Esophagus squamous epithelium (tissue), 5 donors: ENCODE data around the gene GPATCH11. TPM values are rescaled to one million over a fixed set of nuclear protein-coding genes. Genes with fewer than 3 reads are reported as not detected.

ENCODE experiments used
- DNase-seq: peaks from one replicate; lab custom pipeline; 2025; lab: John Stamatoyannopoulos, UW
- H3K27ac ChIP-seq, 4 donors: fragments of 200-600 bp; sonication (generic); one replicate each; pipeline ENCODE4 v1.5.1; 2016 to 2019; ENCODE audit warnings: mild to moderate bottlenecking in 1 of 4
- H3K27me3 ChIP-seq, 4 donors: fragments of 200-600 bp; sonication (generic); 1 replicate in 3 of 4; 2 replicates in 1 of 4; pipeline versions ENCODE4 v1.5.1 to v1.6.0; 2017 to 2021; ENCODE audit warnings: antibody characterized with exemption in 1 of 4
- H3K36me3 ChIP-seq, 3 donors: fragments of 200-600 bp; sonication (generic); one replicate each; pipeline ENCODE4 v1.5.1; 2016 to 2019
- H3K4me1 ChIP-seq, 3 donors: fragments of 200-600 bp; sonication (generic); one replicate each; pipeline ENCODE4 v1.5.1; 2017 to 2019
- H3K4me3 ChIP-seq, 4 donors: fragments of 200-600 bp; sonication (generic); 1 replicate in 3 of 4; 2 replicates in 1 of 4; pipeline ENCODE4 v1.5.1; 2016 to 2019; ENCODE audit warnings: mild to moderate bottlenecking in 2 of 4, moderate library complexity in 1 of 4
- H3K9me3 ChIP-seq, 3 donors: fragments of 200-600 bp; sonication (generic); one replicate each; pipeline ENCODE4 v1.5.1; 2016 to 2019
- POLR2A ChIP-seq, 4 donors: fragments of 450-650 bp; IDR thresholded peaks; one replicate each; pipeline ENCODE4 v1.6.1; 2017; ENCODE audit warnings: antibody characterized with exemption in 4 of 4, mild to moderate bottlenecking in 4 of 4, moderate library complexity in 3 of 4
- WGBS, 2 donors: methylation state at CpG; one replicate each; pipeline ENCODE4 v1.1.5; 2018; 5-methylcytosine and 5-hydroxymethylcytosine counted together
- intact Hi-C: fragments of 100-400 bp; cut with DNase I; formaldehyde crosslinking; loops from one replicate; pipeline ENCODE4 v1.15.0; 2022
- total RNA-seq, 4 donors: library from RNA; depleted of rRNA; stranded (reverse); fragments of >200 nt; gene quantifications; one replicate each; pipeline ENCODE4 v1.1.0, GENCODE V29; 2016
- TF ChIP-seq, protein P1 (sequence below), 6 experiments: fragments of 450-650 bp in 4 of 6; fragments of 200-600 bp in 2 of 6; sonication (generic) in 2 of 6; IDR thresholded peaks; one replicate each; pipeline ENCODE4 v1.5.1; 2016 to 2019; ENCODE audit warnings: antibody characterized with exemption in 6 of 6, mild to moderate bottlenecking in 4 of 6, moderate library complexity in 4 of 6
- donor health status: DM: yes; HTN: yes; CAD: no.

The GPATCH11 gene
- total RNA-seq, result 1 to 10 TPM; 2.7 to 6.8 (median 5.9) TPM

- Histone ChIP-seq H3K9me3 (no peaks in the 10 kb centered on the region), H3K4me3 (peak within 1 kb of the TSS; percentile 63 to 89 (median 78)), H3K27me3 (no peaks in the 10 kb centered on the region), H3K36me3 (peaks cover 0 to 31% (median 0%) of the 10 kb centered on the region in 3 donors), H3K27ac (peak within 1 kb of the TSS; percentile 86 to 88 (median 87)), H3K4me1 (peaks cover 15 to 49% (median 24%) of the 10 kb centered on the region in 3 donors)
- 0% methylated on average over 14 to 19 of the region's 74 CpGs for WGBS, 2 donors
- intact Hi-C loops, result no loop called here
- peak; percentile 64 for DNase-seq
- peak in 3 of 4 donors; percentile 45 to 60 (median 57) for TF ChIP-seq POLR2A (IDR thresholded peaks at IDR 0.05)
- TF ChIP-seq, protein P1, sequence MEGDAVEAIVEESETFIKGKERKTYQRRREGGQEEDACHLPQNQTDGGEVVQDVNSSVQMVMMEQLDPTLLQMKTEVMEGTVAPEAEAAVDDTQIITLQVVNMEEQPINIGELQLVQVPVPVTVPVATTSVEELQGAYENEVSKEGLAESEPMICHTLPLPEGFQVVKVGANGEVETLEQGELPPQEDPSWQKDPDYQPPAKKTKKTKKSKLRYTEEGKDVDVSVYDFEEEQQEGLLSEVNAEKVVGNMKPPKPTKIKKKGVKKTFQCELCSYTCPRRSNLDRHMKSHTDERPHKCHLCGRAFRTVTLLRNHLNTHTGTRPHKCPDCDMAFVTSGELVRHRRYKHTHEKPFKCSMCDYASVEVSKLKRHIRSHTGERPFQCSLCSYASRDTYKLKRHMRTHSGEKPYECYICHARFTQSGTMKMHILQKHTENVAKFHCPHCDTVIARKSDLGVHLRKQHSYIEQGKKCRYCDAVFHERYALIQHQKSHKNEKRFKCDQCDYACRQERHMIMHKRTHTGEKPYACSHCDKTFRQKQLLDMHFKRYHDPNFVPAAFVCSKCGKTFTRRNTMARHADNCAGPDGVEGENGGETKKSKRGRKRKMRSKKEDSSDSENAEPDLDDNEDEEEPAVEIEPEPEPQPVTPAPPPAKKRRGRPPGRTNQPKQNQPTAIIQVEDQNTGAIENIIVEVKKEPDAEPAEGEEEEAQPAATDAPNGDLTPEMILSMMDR (IDR thresholded peaks at IDR 0.05), result peak in 2 of 6 experiments; percentile 11 to 22
These were observed at the start of gene GPATCH11, which contains the start of gene HEATR5B for GRCh38 chr2:37083873-37084794. Gene GPATCH11, plus strand, starts transcription at chr2:37084518. Its CDS starts 3,864 bp downstream, at chr2:37088382. Gene HEATR5B, minus strand, starts transcription at chr2:37084372. Its CDS starts 958 bp downstream, at chr2:37083414.

GRCh38 chr2:37037771-37038170 lies 46.5 kb upstream of the GPATCH11 start:
- 55 to 67% methylated on average over 2 of the region's 2 CpGs for WGBS, 2 donors
- intact Hi-C loops, result no loop called here
- Histone ChIP-seq H3K4me3 (no peak overlapping the region), H3K4me1 (no peaks in the 10 kb centered on the region), H3K27me3 (no peaks in the 10 kb centered on the region), H3K27ac (no peak overlapping the region), H3K36me3 (peaks cover 7 to 84% (median 7%) of the 10 kb centered on the region in 3 donors), H3K9me3 (no peaks in the 10 kb centered on the region)
- DNase-seq, result no peak
- no peak for TF ChIP-seq POLR2A (IDR thresholded peaks at IDR 0.05)
- TF ChIP-seq, protein P1 (IDR thresholded peaks at IDR 0.05), result no peak

DNA sequence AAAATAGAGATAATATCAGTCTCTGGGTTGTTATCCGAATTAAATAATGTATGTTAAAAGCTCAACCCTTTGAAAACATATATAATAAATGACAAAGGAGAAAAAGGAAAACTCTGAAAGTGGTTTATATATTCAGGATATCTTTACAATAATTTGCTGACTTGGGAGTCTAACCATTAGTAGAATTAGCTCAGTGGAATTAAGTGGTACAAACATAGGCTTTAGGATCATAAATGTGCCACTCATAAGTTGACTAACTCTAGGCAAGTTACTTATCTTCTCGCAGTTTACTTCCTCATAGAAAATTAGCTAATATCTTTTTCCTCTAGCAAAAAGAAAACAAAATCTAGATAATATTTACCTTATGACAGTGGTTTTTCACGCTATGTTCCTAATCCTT lies 44.7 kb upstream of the GPATCH11 start:
- no peak overlapping the region for H3K4me3 ChIP-seq
- WGBS, 2 donors, result 85 to 87% methylated on average over 3 of the region's 3 CpGs
- TF ChIP-seq, protein P1 (IDR thresholded peaks at IDR 0.05), result no peak
- TF ChIP-seq POLR2A (IDR thresholded peaks at IDR 0.05), result no peak
- H3K27ac ChIP-seq, result no peak overlapping the region
- DNase-seq, result no peak
- H3K9me3 ChIP-seq, result no peaks in the 10 kb centered on the region
- H3K36me3 ChIP-seq, result peaks cover 7 to 82% (median 7%) of the 10 kb centered on the region in 3 donors
- H3K27me3 ChIP-seq, result no peaks in the 10 kb centered on the region
- no peaks in the 10 kb centered on the region for H3K4me1 ChIP-seq
- intact Hi-C loops, result no loop called here

- no peaks in the 10 kb centered on the region for H3K4me1 ChIP-seq
- TF ChIP-seq, protein P1 (IDR thresholded peaks at IDR 0.05), result no peak
- TF ChIP-seq POLR2A (IDR thresholded peaks at IDR 0.05), result no peak
- H3K27ac ChIP-seq, result no peak overlapping the region
- WGBS, 2 donors, result 85 to 86% methylated on average over 5 of the region's 5 CpGs
- no peaks in the 10 kb centered on the region for H3K27me3 ChIP-seq
- H3K36me3 ChIP-seq, result peaks cover 5 to 100% (median 13%) of the 10 kb centered on the region in 3 donors
- no peaks in the 10 kb centered on the region for H3K9me3 ChIP-seq
- DNase-seq, result no peak
- H3K4me3 ChIP-seq, result no peak overlapping the region
- intact Hi-C loops, result no loop called here
These were observed 31.6 kb upstream of the GPATCH11 start for GRCh38 chr2:37052600-37053332.
